PFSK-1 (cell line): Measurements from ENCODE around the gene MX2.

Experiments used
- FOXP2 ChIP-seq: optimal IDR thresholded peaks from 2 replicates; pipeline ENCODE3; 2011; ENCODE audit warnings: borderline replicate concordance, control low read depth, inconsistent platforms; ENCODE audit not compliant: insufficient read depth; ENCODE audit errors: extremely low read length, extremely low read depth
- POLR2AphosphoS5 ChIP-seq: IDR thresholded peaks from 2 replicates; pipeline ENCODE4 v1.6.1; 2012; ENCODE audit warnings: low read depth, mild to moderate bottlenecking, control low read depth, low read length, moderate library complexity
- SIN3A ChIP-seq: IDR thresholded peaks from 2 replicates; pipeline ENCODE4 v1.6.1; 2012; ENCODE audit warnings: mild to moderate bottlenecking, low read length, moderate library complexity, borderline replicate concordance; ENCODE audit not compliant: insufficient read depth
- TAF1 ChIP-seq: IDR thresholded peaks from 2 replicates; pipeline ENCODE4 v1.6.1; 2012; ENCODE audit warnings: low read length, control low read depth, borderline replicate concordance; ENCODE audit not compliant: insufficient read depth
- TF ChIP-seq, protein P1 (sequence below), 2 experiments: IDR thresholded peaks; 2 replicates each; pipeline versions ENCODE4 v1.6.1 to v1.8.0; 2011 to 2012; ENCODE audit warnings: low read depth in 2 of 2, low read length in 2 of 2, control low read depth in 1 of 2, inconsistent platforms in 1 of 2, mild to moderate bottlenecking in 1 of 2, moderate library complexity in 1 of 2; ENCODE audit not compliant: insufficient read depth in 1 of 2

DNA sequence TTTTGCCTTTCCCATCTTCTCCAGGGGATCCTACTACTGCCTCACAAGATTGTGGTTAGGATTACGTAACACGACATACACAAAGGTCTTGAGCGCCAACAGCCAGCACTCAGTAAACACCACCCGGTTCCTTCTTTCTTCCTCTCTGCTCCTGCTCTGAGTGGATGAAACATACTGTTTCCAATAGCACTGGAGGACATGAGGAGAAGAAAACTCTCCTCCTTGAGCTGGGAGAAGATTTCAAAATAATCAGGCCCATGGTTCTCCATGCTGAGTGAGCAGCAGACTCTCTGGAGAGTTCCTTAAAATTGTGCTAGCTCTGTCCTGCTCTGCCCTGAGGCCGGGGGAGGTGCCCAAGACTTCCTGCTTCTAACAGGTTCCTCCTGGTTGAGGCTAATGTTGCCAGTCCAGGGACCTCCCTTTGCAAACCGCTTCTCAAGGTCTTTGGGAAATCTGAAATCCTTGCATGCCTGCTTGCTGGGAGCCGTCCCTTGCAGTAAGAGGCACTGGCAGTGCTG lies 34.8 kb downstream of the MX2 start:
- no peak for TF ChIP-seq POLR2AphosphoS5
- TF ChIP-seq TAF1: no peak
- TF ChIP-seq, protein P1, sequence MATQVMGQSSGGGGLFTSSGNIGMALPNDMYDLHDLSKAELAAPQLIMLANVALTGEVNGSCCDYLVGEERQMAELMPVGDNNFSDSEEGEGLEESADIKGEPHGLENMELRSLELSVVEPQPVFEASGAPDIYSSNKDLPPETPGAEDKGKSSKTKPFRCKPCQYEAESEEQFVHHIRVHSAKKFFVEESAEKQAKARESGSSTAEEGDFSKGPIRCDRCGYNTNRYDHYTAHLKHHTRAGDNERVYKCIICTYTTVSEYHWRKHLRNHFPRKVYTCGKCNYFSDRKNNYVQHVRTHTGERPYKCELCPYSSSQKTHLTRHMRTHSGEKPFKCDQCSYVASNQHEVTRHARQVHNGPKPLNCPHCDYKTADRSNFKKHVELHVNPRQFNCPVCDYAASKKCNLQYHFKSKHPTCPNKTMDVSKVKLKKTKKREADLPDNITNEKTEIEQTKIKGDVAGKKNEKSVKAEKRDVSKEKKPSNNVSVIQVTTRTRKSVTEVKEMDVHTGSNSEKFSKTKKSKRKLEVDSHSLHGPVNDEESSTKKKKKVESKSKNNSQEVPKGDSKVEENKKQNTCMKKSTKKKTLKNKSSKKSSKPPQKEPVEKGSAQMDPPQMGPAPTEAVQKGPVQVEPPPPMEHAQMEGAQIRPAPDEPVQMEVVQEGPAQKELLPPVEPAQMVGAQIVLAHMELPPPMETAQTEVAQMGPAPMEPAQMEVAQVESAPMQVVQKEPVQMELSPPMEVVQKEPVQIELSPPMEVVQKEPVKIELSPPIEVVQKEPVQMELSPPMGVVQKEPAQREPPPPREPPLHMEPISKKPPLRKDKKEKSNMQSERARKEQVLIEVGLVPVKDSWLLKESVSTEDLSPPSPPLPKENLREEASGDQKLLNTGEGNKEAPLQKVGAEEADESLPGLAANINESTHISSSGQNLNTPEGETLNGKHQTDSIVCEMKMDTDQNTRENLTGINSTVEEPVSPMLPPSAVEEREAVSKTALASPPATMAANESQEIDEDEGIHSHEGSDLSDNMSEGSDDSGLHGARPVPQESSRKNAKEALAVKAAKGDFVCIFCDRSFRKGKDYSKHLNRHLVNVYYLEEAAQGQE (IDR thresholded peaks at IDR 0.05; ENCODE audit: insufficient read depth in 1 of 2, low read depth in 2 of 2, low read length in 2 of 2): no peak
- no peak for TF ChIP-seq FOXP2
- TF ChIP-seq SIN3A: no peak
